Measurements from ENCODE around the gene AXIN1. TPM values are rescaled to one million over a fixed set of nuclear protein-coding genes. Genes with fewer than 3 reads are reported as not detected.
"Not testable (repeated sequence)": the region's sequence is repeated elsewhere in the genome, so short reads cannot be mapped to it uniquely, and the experiment has no call there.

The AXIN1 gene
- total and polyA plus RNA-seq, 8 donors, result 11.7 to 69.2 (median 17.4) TPM

DNA sequence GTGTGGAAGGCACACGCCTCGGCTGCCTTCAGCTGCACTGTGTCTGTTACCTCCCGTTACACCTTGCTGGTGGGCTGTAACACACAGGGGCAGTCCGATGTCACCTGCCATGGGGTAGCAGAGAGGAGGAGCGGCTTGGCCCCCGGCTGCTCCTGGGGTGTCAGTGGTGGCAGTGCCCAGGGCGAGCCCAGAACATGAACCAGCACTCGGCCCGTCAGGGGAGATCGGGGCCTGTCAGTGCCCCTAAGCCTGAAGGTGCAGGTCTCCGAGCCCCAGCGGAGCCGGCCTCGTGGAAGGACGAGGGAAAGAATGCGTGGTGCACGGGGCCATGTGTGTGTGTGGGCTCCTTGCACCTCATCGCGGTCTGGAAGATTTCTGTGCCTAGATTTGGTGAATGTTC is 92.2 kb downstream of the AXIN1 start:
- no peak for TF ChIP-seq POLR2A (IDR thresholded peaks at IDR 0.05)
- no peak for TF ChIP-seq EP300 (IDR thresholded peaks at IDR 0.05)
- TF ChIP-seq, protein P1, sequence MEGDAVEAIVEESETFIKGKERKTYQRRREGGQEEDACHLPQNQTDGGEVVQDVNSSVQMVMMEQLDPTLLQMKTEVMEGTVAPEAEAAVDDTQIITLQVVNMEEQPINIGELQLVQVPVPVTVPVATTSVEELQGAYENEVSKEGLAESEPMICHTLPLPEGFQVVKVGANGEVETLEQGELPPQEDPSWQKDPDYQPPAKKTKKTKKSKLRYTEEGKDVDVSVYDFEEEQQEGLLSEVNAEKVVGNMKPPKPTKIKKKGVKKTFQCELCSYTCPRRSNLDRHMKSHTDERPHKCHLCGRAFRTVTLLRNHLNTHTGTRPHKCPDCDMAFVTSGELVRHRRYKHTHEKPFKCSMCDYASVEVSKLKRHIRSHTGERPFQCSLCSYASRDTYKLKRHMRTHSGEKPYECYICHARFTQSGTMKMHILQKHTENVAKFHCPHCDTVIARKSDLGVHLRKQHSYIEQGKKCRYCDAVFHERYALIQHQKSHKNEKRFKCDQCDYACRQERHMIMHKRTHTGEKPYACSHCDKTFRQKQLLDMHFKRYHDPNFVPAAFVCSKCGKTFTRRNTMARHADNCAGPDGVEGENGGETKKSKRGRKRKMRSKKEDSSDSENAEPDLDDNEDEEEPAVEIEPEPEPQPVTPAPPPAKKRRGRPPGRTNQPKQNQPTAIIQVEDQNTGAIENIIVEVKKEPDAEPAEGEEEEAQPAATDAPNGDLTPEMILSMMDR (IDR thresholded peaks at IDR 0.05), result no peak
- TF ChIP-seq POLR2AphosphoS5 (IDR thresholded peaks at IDR 0.05), result no peak
- H3K4me3 ChIP-seq, result no peak overlapping the region
- H3K9me3 ChIP-seq, result no peaks in the 10 kb centered on the region
- no peak for DNase-seq
- H3K4me1 ChIP-seq, result peaks cover 0 to 3% (median 0%) of the 10 kb centered on the region in 4 donors
- H3K27ac ChIP-seq, result no peak overlapping the region
- peaks cover 52 to 90% (median 87%) of the 10 kb centered on the region in 4 donors for H3K36me3 ChIP-seq
- H3K27me3 ChIP-seq, result no peaks in the 10 kb centered on the region
- WGBS, 5 donors, result 93 to 96% (median 95%) methylated on average over 16 to 19 of the region's 19 CpGs
- intact Hi-C loops (cut with DNase I; ENCODE audit: low total_unique reads), result no loop called here

DNA sequence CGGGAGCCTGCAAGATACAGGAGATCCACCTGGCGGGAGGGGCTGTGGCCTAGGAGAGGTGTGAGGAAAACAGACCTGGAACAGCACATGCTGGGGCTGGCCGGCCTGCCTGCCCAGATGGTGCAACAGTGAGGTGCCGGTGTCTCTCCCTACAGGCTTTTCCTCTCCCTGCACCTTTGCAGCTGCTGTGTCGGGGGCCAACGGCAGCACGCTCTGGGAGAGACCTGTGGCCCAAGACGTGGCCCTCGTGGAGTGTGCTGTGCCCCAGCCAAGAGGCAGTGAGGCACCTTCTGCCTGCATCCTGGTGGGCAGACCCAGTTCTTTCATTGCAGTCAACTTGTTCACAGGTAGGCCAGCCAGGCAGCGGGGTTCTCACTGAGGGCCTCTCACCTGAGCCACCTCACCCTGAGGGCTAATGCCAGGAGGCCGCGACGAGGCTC is 92.7 kb downstream of the AXIN1 start:
- peaks cover 52 to 90% (median 87%) of the 10 kb centered on the region in 4 donors for H3K36me3 ChIP-seq
- intact Hi-C loops (cut with DNase I; ENCODE audit: low total_unique reads), result no loop called here
- TF ChIP-seq POLR2AphosphoS5 (IDR thresholded peaks at IDR 0.05) (no peak), EP300 (IDR thresholded peaks at IDR 0.05) (no peak), POLR2A (IDR thresholded peaks at IDR 0.05) (no peak)
- TF ChIP-seq, protein P1 (IDR thresholded peaks at IDR 0.05), result no peak

DNA sequence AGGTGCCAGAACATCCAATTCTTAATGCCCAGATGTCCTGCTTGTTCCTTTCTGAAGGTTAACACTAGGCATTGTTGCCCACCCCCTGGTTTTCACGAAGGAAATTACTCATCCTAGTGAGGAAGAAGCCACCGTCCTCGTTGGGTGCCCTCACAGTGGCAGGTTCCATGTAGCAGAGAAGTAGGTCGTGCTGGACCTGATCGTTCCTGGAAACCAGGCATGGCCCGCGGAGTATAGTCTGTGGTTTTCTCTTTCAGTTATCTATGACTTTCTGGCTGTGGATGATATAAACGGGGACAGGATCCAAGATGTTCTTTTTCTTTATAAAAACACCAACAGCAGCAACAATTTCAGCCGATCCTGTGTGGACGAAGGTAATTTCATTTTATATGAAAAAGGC is 93.3 kb downstream of the AXIN1 start:
- Histone ChIP-seq H3K36me3 (peaks cover 54 to 90% (median 87%) of the 10 kb centered on the region in 4 donors), H3K27ac (no peak overlapping the region), H3K4me3 (no peak overlapping the region), H3K27me3 (no peaks in the 10 kb centered on the region), H3K9me3 (no peaks in the 10 kb centered on the region), H3K4me1 (no peaks in the 10 kb centered on the region)
- no peak for DNase-seq
- 81 to 90% (median 86%) methylated on average over 10 of the region's 10 CpGs for WGBS, 5 donors
- TF ChIP-seq POLR2A (IDR thresholded peaks at IDR 0.05) (no peak), EP300 (IDR thresholded peaks at IDR 0.05) (no peak), POLR2AphosphoS5 (IDR thresholded peaks at IDR 0.05) (no peak)
- TF ChIP-seq, protein P1 (IDR thresholded peaks at IDR 0.05), result no peak
- intact Hi-C loops (cut with DNase I; ENCODE audit: low total_unique reads), result no loop called here

More for the DNA sequence above, 92.7 kb downstream of the AXIN1 start:
- no peaks in the 10 kb centered on the region for H3K4me1 ChIP-seq
- H3K27me3 ChIP-seq, result no peaks in the 10 kb centered on the region
- no peak overlapping the region for H3K27ac ChIP-seq
- H3K9me3 ChIP-seq, result no peaks in the 10 kb centered on the region
- H3K4me3 ChIP-seq, result no peak overlapping the region
- DNase-seq, result no peak
- 84 to 95% (median 89%) methylated on average over 9 to 13 of the region's 13 CpGs for WGBS, 5 donors

DNA sequence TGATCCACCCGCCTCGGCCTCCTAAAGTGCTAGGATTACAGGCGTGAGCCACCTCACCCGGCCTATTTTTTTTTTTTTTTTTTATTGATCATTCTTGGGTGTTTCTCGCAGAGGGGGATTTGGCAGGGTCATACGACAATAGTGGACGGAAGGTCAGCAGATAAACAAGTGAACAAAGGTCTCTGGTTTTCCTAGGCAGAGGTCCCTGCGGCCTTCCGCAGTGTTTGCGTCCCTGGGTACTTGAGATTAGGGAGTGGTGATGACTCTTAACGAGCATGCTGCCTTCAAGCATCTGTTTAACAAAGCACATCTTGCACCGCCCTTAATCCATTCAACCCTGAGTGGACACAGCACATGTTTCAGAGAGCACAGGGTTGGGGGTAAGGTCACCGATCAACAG is 94.4 kb downstream of the AXIN1 start:
- H3K9me3 ChIP-seq; H3K27me3 ChIP-seq; H3K4me1 ChIP-seq; intact Hi-C loops (cut with DNase I; ENCODE audit: low total_unique reads); H3K27ac ChIP-seq; DNase-seq; H3K4me3 ChIP-seq: not testable (repeated sequence)
- peaks cover 45 to 88% (median 83%) of the 10 kb centered on the region in 4 donors for H3K36me3 ChIP-seq
- 81 to 95% (median 88%) methylated on average over 10 to 13 of the region's 13 CpGs for WGBS, 5 donors

DNA sequence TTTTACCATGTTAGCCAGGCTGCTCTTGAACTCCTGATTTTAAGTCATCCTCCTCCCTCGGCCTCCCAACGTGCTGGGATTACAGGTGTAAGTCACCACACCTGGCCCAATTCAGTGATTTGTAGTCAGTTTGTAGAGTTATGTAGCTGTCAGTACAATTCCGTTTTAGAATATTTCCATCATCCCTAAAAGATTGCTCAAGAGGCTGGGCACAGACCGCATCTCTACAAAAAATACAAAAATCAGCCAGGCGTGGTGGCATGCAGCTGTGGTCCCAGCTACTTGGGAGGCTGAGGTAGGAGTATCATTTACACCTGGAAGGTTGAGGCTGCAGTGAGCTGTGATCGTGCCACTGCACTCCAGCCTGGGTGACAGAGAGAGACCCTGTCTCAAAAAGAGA is 97.3 kb downstream of the AXIN1 start:
- Histone ChIP-seq H3K27ac (no peak overlapping the region), H3K4me3 (no peak overlapping the region), H3K9me3 (no peaks in the 10 kb centered on the region), H3K27me3 (no peaks in the 10 kb centered on the region), H3K36me3 (peaks cover 26 to 81% (median 64%) of the 10 kb centered on the region in 4 donors), H3K4me1 (peaks cover 6 to 25% (median 20%) of the 10 kb centered on the region in 4 donors)
- TF ChIP-seq, protein P1 (IDR thresholded peaks at IDR 0.05), result no peak
- TF ChIP-seq EP300 (IDR thresholded peaks at IDR 0.05), result no peak
- 92 to 99% (median 96%) methylated on average over 6 of the region's 6 CpGs for WGBS, 5 donors
- DNase-seq, result no peak
- intact Hi-C loops (cut with DNase I; ENCODE audit: low total_unique reads), result no loop called here
